Tibial artery (tissue), 4 donors: ENCODE measurements around the gene DHX29.
"Not testable (repeated sequence)": the region's sequence is repeated elsewhere in the genome, so short reads cannot be mapped to it uniquely, and the experiment has no call there.

Source experiments
- DNase-seq, 2 donors: peaks; one replicate each; pipeline ENCODE4 v3.0.0-alpha.2; 2019
- H3K27ac ChIP-seq, 2 donors: fragments of 200-600 bp; sonication (generic) in 1 of 2; 1 replicate in 1 of 2; 2 replicates in 1 of 2; pipeline ENCODE4 v1.5.1; 2018 to 2019; ENCODE audit warnings: mild to moderate bottlenecking in 1 of 2
- H3K27me3 ChIP-seq, 2 donors: fragments of 200-600 bp; sonication (generic) in 1 of 2; one replicate each; pipeline versions ENCODE4 v1.5.1 to v1.6.0; 2016 to 2019
- H3K36me3 ChIP-seq, 3 donors: fragments of 200-600 bp; sonication (generic) in 2 of 3; one replicate each; pipeline ENCODE4 v1.5.1; 2016 to 2019; ENCODE audit warnings: mild to moderate bottlenecking in 2 of 3
- H3K4me1 ChIP-seq, 4 donors: fragments of 200-600 bp; sonication (generic) in 2 of 4; 1 replicate in 3 of 4; 2 replicates in 1 of 4; pipeline ENCODE4 v1.5.1; 2016 to 2019
- H3K4me3 ChIP-seq, 2 donors: fragments of 200-600 bp; sonication (generic) in 1 of 2; 1 replicate in 1 of 2; 2 replicates in 1 of 2; pipeline ENCODE4 v1.5.1; 2018 to 2019; ENCODE audit warnings: mild to moderate bottlenecking in 2 of 2
- H3K9me3 ChIP-seq, 3 donors: fragments of 200-600 bp; sonication (generic) in 1 of 3; one replicate each; pipeline ENCODE4 v1.5.1; 2016 to 2019
- CTCF ChIP-seq, 2 experiments: fragments of 200-600 bp in 1 of 2; fragments of 450-650 bp in 1 of 2; IDR thresholded peaks; one replicate each; pipeline ENCODE4 v1.5.1; 2017 to 2019; ENCODE audit warnings: antibody characterized with exemption in 2 of 2, mild to moderate bottlenecking in 1 of 2, moderate library complexity in 1 of 2
- intact Hi-C: fragments of 100-400 bp; cut with DNase I; formaldehyde crosslinking; loops from one replicate; pipeline ENCODE4 v1.15.0; 2023; ENCODE audit warnings: low total_unique reads

DHX29 gene

GRCh38 chr5:55324815-55325418, 17.4 kb upstream of the DHX29 start:
- H3K27ac ChIP-seq = no peak overlapping the region
- H3K36me3 ChIP-seq = peaks cover 0 to 21% (median 7%) of the 10 kb centered on the region in 3 donors
- H3K27me3 ChIP-seq = no peaks in the 10 kb centered on the region
- no peak for DNase-seq
- TF ChIP-seq CTCF (IDR thresholded peaks at IDR 0.05) = peak; percentile 70 to 77
- no peak overlapping the region for H3K4me3 ChIP-seq
- intact Hi-C loops = loop anchor here (5.0 kb wide), 1 partner anchor 367 kb away; no protein-coding TSS in a partner anchor
- no peaks in the 10 kb centered on the region for H3K9me3 ChIP-seq
- peaks cover 0 to 59% (median 2%) of the 10 kb centered on the region in 4 donors for H3K4me1 ChIP-seq

- peaks cover 0 to 65% (median 6%) of the 10 kb centered on the region in 4 donors for H3K4me1 ChIP-seq
- no peaks in the 10 kb centered on the region for H3K9me3 ChIP-seq
- peaks cover 0 to 17% (median under 1%) of the 10 kb centered on the region in 3 donors for H3K36me3 ChIP-seq
- no peak for TF ChIP-seq CTCF (IDR thresholded peaks at IDR 0.05)
- DNase-seq = no peak
- intact Hi-C loops = no loop called here
- H3K27ac ChIP-seq = peak overlapping the region in 1 of 2 donors; percentile 49
- H3K27me3 ChIP-seq = no peaks in the 10 kb centered on the region
- no peak overlapping the region for H3K4me3 ChIP-seq
Observed at GRCh38 chr5:55324006-55324405, 16.5 kb upstream of the DHX29 start.

GRCh38 chr5:55320571-55320970, 13.1 kb upstream of the DHX29 start:
- Histone ChIP-seq H3K4me1 (peaks cover 0 to 51% (median 7%) of the 10 kb centered on the region in 4 donors), H3K36me3 (no peaks in the 10 kb centered on the region), H3K27me3 (no peaks in the 10 kb centered on the region), H3K4me3 (no peak overlapping the region), H3K9me3 (no peaks in the 10 kb centered on the region), H3K27ac (peak overlapping the region; percentile 55 to 73)
- DNase-seq = no peak
- intact Hi-C loops = no loop called here
- TF ChIP-seq CTCF (IDR thresholded peaks at IDR 0.05) = no peak

GRCh38 chr5:55319491-55319890, 12.0 kb upstream of the DHX29 start:
- DNase-seq = no peak
- intact Hi-C loops = no loop called here
- Histone ChIP-seq H3K4me3 (no peak overlapping the region), H3K27ac (peak overlapping the region; percentile 55 to 73), H3K4me1 (peaks cover 0 to 48% (median 8%) of the 10 kb centered on the region in 4 donors), H3K36me3 (no peaks in the 10 kb centered on the region), H3K27me3 (no peaks in the 10 kb centered on the region), H3K9me3 (no peaks in the 10 kb centered on the region)
- TF ChIP-seq CTCF (IDR thresholded peaks at IDR 0.05) = no peak

- DNase-seq, H3K4me3 ChIP-seq, H3K9me3 ChIP-seq, H3K36me3 ChIP-seq, H3K27me3 ChIP-seq, intact Hi-C loops: not testable (repeated sequence)
- peaks cover 0 to 43% (median 10%) of the 10 kb centered on the region in 4 donors for H3K4me1 ChIP-seq
- H3K27ac ChIP-seq = peak overlapping the region in 1 of 2 donors; percentile 55
Observed at GRCh38 chr5:55318237-55318636, 10.7 kb upstream of the DHX29 start.

- intact Hi-C loops = no loop called here
Observed at GRCh38 chr5:55316837-55317236, 9.3 kb upstream of the DHX29 start.

More at GRCh38 chr5:55316837-55317236, 9.3 kb upstream of the DHX29 start:
- H3K9me3 ChIP-seq = no peaks in the 10 kb centered on the region
- DNase-seq = no peak
- H3K27me3 ChIP-seq = no peaks in the 10 kb centered on the region
- TF ChIP-seq CTCF (IDR thresholded peaks at IDR 0.05) = no peak
- no peak overlapping the region for H3K27ac ChIP-seq
- no peak overlapping the region for H3K4me3 ChIP-seq
- H3K4me1 ChIP-seq = peaks cover 0 to 40% (median 12%) of the 10 kb centered on the region in 4 donors
- H3K36me3 ChIP-seq = no peaks in the 10 kb centered on the region
